ENCODE results near the gene RAD9A. TPM values are rescaled to one million over a fixed set of nuclear protein-coding genes. Genes with fewer than 3 reads are reported as not detected.
"Not testable (repeated sequence)": the region's sequence is repeated elsewhere in the genome, so short reads cannot be mapped to it uniquely, and the experiment has no call there.

The RAD9A gene
- total RNA-seq, 1 donor = 7.6 TPM

- H3K36me3 ChIP-seq (ENCODE audit: insufficient read depth, low read length) = peaks cover 38% of the 10 kb centered on the region
- DNase-seq (ENCODE audit: insufficient read length, low spot score, missing footprints) = peak; percentile 92
- peak overlapping the region; percentile 59 for H2AFZ ChIP-seq (ENCODE audit: low read length)
- peaks cover 28% of the 10 kb centered on the region for H4K20me1 ChIP-seq (ENCODE audit: insufficient read depth, low read length)
- H3K27me3 ChIP-seq (ENCODE audit: insufficient read depth, low read length) = no peaks in the 10 kb centered on the region
- H3K4me1 ChIP-seq (ENCODE audit: insufficient read depth, low read length) = peaks cover 17% of the 10 kb centered on the region
- no peak for TF ChIP-seq CTCF (IDR thresholded peaks at IDR 0.05; ENCODE audit: extremely low read depth, low read depth, low read length)
- no peaks in the 10 kb centered on the region for H3K9me3 ChIP-seq (ENCODE audit: low read depth, low read length)
- H3K4me2 ChIP-seq (ENCODE audit: insufficient read depth, low read length) = peak overlapping the region; percentile 86
- peaks cover 29% of the 10 kb centered on the region for H3K79me2 ChIP-seq (ENCODE audit: insufficient read depth, low read length)
- peak overlapping the region; percentile 76 for H3K27ac ChIP-seq (ENCODE audit: low read depth, low read length)
- peak overlapping the region; percentile 94 for H3K4me3 ChIP-seq (ENCODE audit: insufficient read depth, low read length)
Observed at GRCh38 chr11:67400942-67401494, 9.2 kb downstream of the RAD9A start.

GRCh38 chr11:67401495-67402191, 9.9 kb downstream of the RAD9A start, which contains the start of gene PPP1CA:
PPP1CA (minus strand) TSS chr11:67401858; CDS start chr11:67401782, 76 bp downstream.
- no peaks in the 10 kb centered on the region for H3K27me3 ChIP-seq (ENCODE audit: insufficient read depth, low read length)
- H3K36me3 ChIP-seq (ENCODE audit: insufficient read depth, low read length) = peaks cover 31% of the 10 kb centered on the region
- H3K27ac ChIP-seq (ENCODE audit: low read depth, low read length) = peak within 1 kb of the TSS; percentile 83
- H3K79me2 ChIP-seq (ENCODE audit: insufficient read depth, low read length) = peaks cover 29% of the 10 kb centered on the region
- peak within 1 kb of the TSS; percentile 99 for H3K4me2 ChIP-seq (ENCODE audit: insufficient read depth, low read length)
- H2AFZ ChIP-seq (ENCODE audit: low read length) = peak within 1 kb of the TSS; percentile 97
- peak; percentile 100 for DNase-seq (ENCODE audit: insufficient read length, low spot score, missing footprints)
- peaks cover 28% of the 10 kb centered on the region for H4K20me1 ChIP-seq (ENCODE audit: insufficient read depth, low read length)
- H3K4me1 ChIP-seq (ENCODE audit: insufficient read depth, low read length) = peaks cover 17% of the 10 kb centered on the region
- peak; percentile 14 for TF ChIP-seq CTCF (IDR thresholded peaks at IDR 0.05; ENCODE audit: extremely low read depth, low read depth, low read length)
- H3K9me3 ChIP-seq (ENCODE audit: low read depth, low read length) = no peaks in the 10 kb centered on the region
- peak within 1 kb of the TSS; percentile 94 for H3K4me3 ChIP-seq (ENCODE audit: insufficient read depth, low read length)

- Histone ChIP-seq H3K27ac (ENCODE audit: low read depth, low read length) (peak overlapping the region; percentile 83), H3K79me2 (ENCODE audit: insufficient read depth, low read length) (peaks cover 29% of the 10 kb centered on the region), H3K4me2 (ENCODE audit: insufficient read depth, low read length) (peak overlapping the region; percentile 99), H3K36me3 (ENCODE audit: insufficient read depth, low read length) (peaks cover 29% of the 10 kb centered on the region), H4K20me1 (ENCODE audit: insufficient read depth, low read length) (peaks cover 28% of the 10 kb centered on the region), H2AFZ (ENCODE audit: low read length) (peak overlapping the region; percentile 97), H3K4me3 (ENCODE audit: insufficient read depth, low read length) (peak overlapping the region; percentile 76), H3K4me1 (ENCODE audit: insufficient read depth, low read length) (peaks cover 17% of the 10 kb centered on the region)
- DNase-seq (ENCODE audit: insufficient read length, low spot score, missing footprints); H3K27me3 ChIP-seq (ENCODE audit: insufficient read depth, low read length); H3K9me3 ChIP-seq (ENCODE audit: low read depth, low read length): not testable (repeated sequence)
Observed at GRCh38 chr11:67402192-67402839, 10.5 kb downstream of the RAD9A start.

GRCh38 chr11:67403085-67403484, 11.3 kb downstream of the RAD9A start:
- peaks cover 26% of the 10 kb centered on the region for H3K79me2 ChIP-seq (ENCODE audit: insufficient read depth, low read length)
- not testable (repeated sequence) for H3K27ac ChIP-seq (ENCODE audit: low read depth, low read length)

More at GRCh38 chr11:67403085-67403484, 11.3 kb downstream of the RAD9A start:
- not testable (repeated sequence) for H2AFZ ChIP-seq (ENCODE audit: low read length); H3K9me3 ChIP-seq (ENCODE audit: low read depth, low read length); H3K27me3 ChIP-seq (ENCODE audit: insufficient read depth, low read length); DNase-seq (ENCODE audit: insufficient read length, low spot score, missing footprints); H3K4me2 ChIP-seq (ENCODE audit: insufficient read depth, low read length); H3K4me3 ChIP-seq (ENCODE audit: insufficient read depth, low read length)
- peaks cover 17% of the 10 kb centered on the region for H3K4me1 ChIP-seq (ENCODE audit: insufficient read depth, low read length)
- H4K20me1 ChIP-seq (ENCODE audit: insufficient read depth, low read length) = peaks cover 24% of the 10 kb centered on the region
- peaks cover 22% of the 10 kb centered on the region for H3K36me3 ChIP-seq (ENCODE audit: insufficient read depth, low read length)
